Measurements from ENCODE around the gene SMKR1.

The SMKR1 gene

DNA sequence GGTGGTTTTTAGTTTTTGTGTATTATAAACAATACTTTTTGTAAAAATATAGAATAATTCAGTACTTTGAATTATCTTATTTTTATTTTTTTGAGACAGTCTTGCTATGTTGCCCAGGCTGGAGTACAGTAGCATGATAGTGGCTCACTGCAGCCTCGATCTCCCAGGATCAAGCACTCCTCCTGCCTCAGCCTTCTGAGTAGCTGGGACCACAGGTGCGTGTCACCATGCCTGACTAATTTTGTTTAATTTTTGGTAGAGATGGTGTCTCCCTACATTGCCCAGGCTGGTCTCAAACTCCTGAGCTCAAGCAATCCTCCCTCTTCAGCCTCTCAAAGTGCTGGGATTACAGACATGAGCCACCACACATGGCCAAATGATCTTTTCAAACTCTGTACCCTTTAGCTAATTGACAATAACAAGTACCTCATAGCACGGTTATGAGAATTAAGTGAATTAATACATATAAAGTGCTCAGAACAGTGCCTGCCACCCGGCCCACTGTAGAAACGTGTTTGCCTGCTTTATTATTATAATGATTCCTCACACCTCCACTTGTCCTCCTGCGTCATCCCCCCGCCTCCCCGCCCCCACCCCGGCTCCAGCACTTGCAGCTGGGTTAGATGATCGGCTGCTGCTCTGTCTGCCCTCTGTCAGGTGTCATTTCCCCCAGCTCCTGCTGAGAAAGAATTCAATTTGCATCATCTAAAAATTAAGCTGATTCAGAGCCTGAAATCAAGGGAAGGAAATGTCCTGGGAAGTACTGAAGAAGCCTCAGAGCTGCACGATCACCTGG is 55.6 kb downstream of the SMKR1 start:
- Histone ChIP-seq H3K36me3 (ENCODE audit: insufficient read depth, insufficient read length, low read length) (no peaks in the 10 kb centered on the region), H3K4me1 (ENCODE audit: insufficient read depth, insufficient read length) (peaks cover 5% of the 10 kb centered on the region), H3K9me3 (ENCODE audit: insufficient read depth, low read length) (no peaks in the 10 kb centered on the region), H3K27me3 (ENCODE audit: insufficient read depth, insufficient read length) (no peaks in the 10 kb centered on the region), H3K9ac (ENCODE audit: insufficient read length, low read depth) (no peak overlapping the region), H3K4me3 (ENCODE audit: insufficient read length, low read depth) (no peak overlapping the region)
- no peak for DNase-seq (ENCODE audit: low read depth, low spot score)
- TF ChIP-seq SUZ12 (IDR thresholded peaks at IDR 0.05; ENCODE audit: extremely low read depth, insufficient read depth, insufficient read length) (no peak), ZNF274 (IDR thresholded peaks at IDR 0.05; ENCODE audit: low read depth, low read length) (no peak), YY1 (IDR thresholded peaks at IDR 0.05; ENCODE audit: insufficient read depth, insufficient read length) (no peak)

DNA sequence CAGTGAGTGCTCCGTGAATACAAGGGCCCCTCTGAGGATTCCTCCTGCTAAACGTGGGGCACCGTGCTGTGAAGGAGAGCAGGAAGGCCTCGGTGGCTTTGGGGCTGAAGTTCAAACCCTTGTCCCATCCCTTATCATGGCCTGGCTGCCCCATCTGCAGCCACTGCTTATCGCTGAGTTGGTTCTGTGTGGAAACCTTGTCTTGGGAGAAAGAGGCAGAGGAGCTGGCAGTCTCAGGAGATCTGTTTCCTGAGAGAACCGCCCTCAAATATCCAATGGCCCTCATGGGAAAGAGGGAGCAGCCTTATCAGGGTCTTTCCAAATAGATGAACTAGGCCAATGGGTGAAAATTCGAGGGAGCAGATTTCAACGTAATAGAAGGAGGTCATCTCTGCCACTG is 57.2 kb downstream of the SMKR1 start:
- Histone ChIP-seq H3K36me3 (ENCODE audit: insufficient read depth, insufficient read length, low read length) (no peaks in the 10 kb centered on the region), H3K9me3 (ENCODE audit: insufficient read depth, low read length) (no peaks in the 10 kb centered on the region), H3K9ac (ENCODE audit: insufficient read length, low read depth) (no peak overlapping the region), H3K4me1 (ENCODE audit: insufficient read depth, insufficient read length) (peaks cover 5% of the 10 kb centered on the region), H3K27me3 (ENCODE audit: insufficient read depth, insufficient read length) (no peaks in the 10 kb centered on the region), H3K4me3 (ENCODE audit: insufficient read length, low read depth) (no peak overlapping the region)
- no peak for DNase-seq (ENCODE audit: low read depth, low spot score)
- TF ChIP-seq SUZ12 (IDR thresholded peaks at IDR 0.05; ENCODE audit: extremely low read depth, insufficient read depth, insufficient read length) (no peak), ZNF274 (IDR thresholded peaks at IDR 0.05; ENCODE audit: low read depth, low read length) (no peak), YY1 (IDR thresholded peaks at IDR 0.05; ENCODE audit: insufficient read depth, insufficient read length) (no peak)

GRCh38 chr7:129560831-129561230 is 58.5 kb downstream of the SMKR1 start:
- H3K4me1 ChIP-seq (ENCODE audit: insufficient read depth, insufficient read length), result peaks cover 5% of the 10 kb centered on the region
- H3K27me3 ChIP-seq (ENCODE audit: insufficient read depth, insufficient read length), result no peaks in the 10 kb centered on the region
- DNase-seq (ENCODE audit: low read depth, low spot score), result no peak
- no peak overlapping the region for H3K4me3 ChIP-seq (ENCODE audit: insufficient read length, low read depth)
- H3K36me3 ChIP-seq (ENCODE audit: insufficient read depth, insufficient read length, low read length), result no peaks in the 10 kb centered on the region
- TF ChIP-seq ZNF274 (IDR thresholded peaks at IDR 0.05; ENCODE audit: low read depth, low read length), result no peak
- no peak for TF ChIP-seq YY1 (IDR thresholded peaks at IDR 0.05; ENCODE audit: insufficient read depth, insufficient read length)
- TF ChIP-seq SUZ12 (IDR thresholded peaks at IDR 0.05; ENCODE audit: extremely low read depth, insufficient read depth, insufficient read length), result no peak
- no peaks in the 10 kb centered on the region for H3K9me3 ChIP-seq (ENCODE audit: insufficient read depth, low read length)
- H3K9ac ChIP-seq (ENCODE audit: insufficient read length, low read depth), result no peak overlapping the region

DNA sequence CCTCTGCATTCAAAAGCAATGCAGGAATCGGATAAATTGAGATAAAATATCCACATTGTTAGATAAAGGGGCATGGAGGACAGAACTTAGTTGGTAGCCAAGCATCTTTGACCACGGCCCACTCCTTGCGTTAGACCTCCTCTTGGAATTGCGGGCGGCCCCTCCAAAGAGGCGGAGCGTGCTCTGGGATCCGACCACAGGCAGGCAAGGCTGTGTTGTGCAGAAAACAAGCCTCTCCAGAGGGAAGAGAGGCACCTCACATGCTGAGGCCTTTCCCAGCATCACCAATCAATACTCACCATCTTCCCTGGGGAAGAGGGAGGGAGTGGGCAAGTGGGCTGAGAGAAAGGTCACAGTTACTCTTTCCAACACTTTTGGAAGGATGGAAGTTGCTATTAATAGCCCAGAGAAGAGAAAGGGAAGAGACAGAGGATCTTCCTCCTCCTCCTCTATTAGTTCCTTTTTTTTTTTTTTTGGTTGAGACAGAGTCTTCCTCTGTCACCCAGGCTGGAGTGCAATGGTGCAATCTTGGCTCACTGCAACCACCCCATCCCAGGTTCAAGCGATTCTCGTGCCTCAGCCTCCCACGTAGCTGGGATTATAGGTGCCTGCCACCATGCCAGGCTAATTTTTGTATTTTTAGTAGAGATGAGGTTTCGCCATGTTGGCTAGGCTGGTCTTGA is 59.5 kb downstream of the SMKR1 start:
- peaks cover 1% of the 10 kb centered on the region for H3K4me1 ChIP-seq (ENCODE audit: insufficient read depth, insufficient read length)
- H3K27me3 ChIP-seq (ENCODE audit: insufficient read depth, insufficient read length), result no peaks in the 10 kb centered on the region
- no peaks in the 10 kb centered on the region for H3K36me3 ChIP-seq (ENCODE audit: insufficient read depth, insufficient read length, low read length)
- no peaks in the 10 kb centered on the region for H3K9me3 ChIP-seq (ENCODE audit: insufficient read depth, low read length)
- H3K4me3 ChIP-seq (ENCODE audit: insufficient read length, low read depth), result no peak overlapping the region
- DNase-seq (ENCODE audit: low read depth, low spot score), result no peak
- no peak for TF ChIP-seq SUZ12 (IDR thresholded peaks at IDR 0.05; ENCODE audit: extremely low read depth, insufficient read depth, insufficient read length)
- TF ChIP-seq YY1 (IDR thresholded peaks at IDR 0.05; ENCODE audit: insufficient read depth, insufficient read length), result no peak
- no peak for TF ChIP-seq ZNF274 (IDR thresholded peaks at IDR 0.05; ENCODE audit: low read depth, low read length)
- no peak overlapping the region for H3K9ac ChIP-seq (ENCODE audit: insufficient read length, low read depth)
